Activated T-cell treated with anti-CD3 and anti-CD28 coated beads, Interleukin-2, amount 50 U/mL, for 1 hour (primary cell): Measurements from ENCODE around the gene MBNL1.

Experiments
- DNase-seq: peaks from one replicate; pipeline ENCODE4 v3.0.0-alpha.2; 2020

Gene MBNL1

GRCh38 chr3:152299249-152299976, 30.7 kb downstream of the MBNL1 start:
- DNase-seq = peak; percentile 59

- DNase-seq = no peak
These were observed 31.5 kb downstream of the MBNL1 start for GRCh38 chr3:152300029-152300731.

- no peak for DNase-seq
These were observed 33.0 kb downstream of the MBNL1 start for GRCh38 chr3:152301745-152302181.

- no peak for DNase-seq
These were observed 33.8 kb downstream of the MBNL1 start for GRCh38 chr3:152302521-152303021.

GRCh38 chr3:152304160-152304559, 35.4 kb downstream of the MBNL1 start:
- DNase-seq = no peak

- no peak for DNase-seq
These were observed 36.3 kb downstream of the MBNL1 start for GRCh38 chr3:152305075-152305474.

GRCh38 chr3:152307829-152308474, 39.2 kb downstream of the MBNL1 start:
- DNase-seq = no peak

- DNase-seq = no peak
These were observed 39.7 kb downstream of the MBNL1 start for GRCh38 chr3:152308475-152308844.

GRCh38 chr3:152309031-152309430, 40.3 kb downstream of the MBNL1 start:
- DNase-seq = no peak

- no peak for DNase-seq
These were observed 41.0 kb downstream of the MBNL1 start for GRCh38 chr3:152309535-152310307.

- no peak for DNase-seq
These were observed 44.7 kb downstream of the MBNL1 start for GRCh38 chr3:152313430-152313829.

GRCh38 chr3:152313914-152314313, 45.2 kb downstream of the MBNL1 start:
- no peak for DNase-seq

GRCh38 chr3:152314677-152315353, 46.1 kb downstream of the MBNL1 start:
- no peak for DNase-seq

- no peak for DNase-seq
These were observed 46.9 kb downstream of the MBNL1 start for GRCh38 chr3:152315623-152316022.

- no peak for DNase-seq
These were observed 47.6 kb downstream of the MBNL1 start for GRCh38 chr3:152316318-152316717.

GRCh38 chr3:152317184-152317583, 48.5 kb downstream of the MBNL1 start:
- DNase-seq = no peak

- no peak for DNase-seq
These were observed 49.2 kb downstream of the MBNL1 start for GRCh38 chr3:152317956-152318355.

GRCh38 chr3:152318512-152318911, 49.8 kb downstream of the MBNL1 start:
- no peak for DNase-seq

GRCh38 chr3:152319256-152319655, 50.5 kb downstream of the MBNL1 start:
- DNase-seq = no peak

- DNase-seq = no peak
These were observed 51.3 kb downstream of the MBNL1 start for GRCh38 chr3:152319831-152320617.

GRCh38 chr3:152321200-152321954, 52.6 kb downstream of the MBNL1 start:
- DNase-seq = no peak
